Stimulated activated CD4-positive, alpha-beta T cell treated with anti-CD3 and anti-CD28 coated beads, Interleukin-1b, Interleukin-23, amount 100 ng/mL, for 4 hours (primary cell): Measurements from ENCODE around the gene CCR7.

ENCODE experiments used
- DNase-seq, 2 donors: peaks; one replicate each; pipeline ENCODE4 v3.0.0-alpha.2; 2020; ENCODE audit warnings: low read depth in 2 of 2

Gene CCR7

DNA sequence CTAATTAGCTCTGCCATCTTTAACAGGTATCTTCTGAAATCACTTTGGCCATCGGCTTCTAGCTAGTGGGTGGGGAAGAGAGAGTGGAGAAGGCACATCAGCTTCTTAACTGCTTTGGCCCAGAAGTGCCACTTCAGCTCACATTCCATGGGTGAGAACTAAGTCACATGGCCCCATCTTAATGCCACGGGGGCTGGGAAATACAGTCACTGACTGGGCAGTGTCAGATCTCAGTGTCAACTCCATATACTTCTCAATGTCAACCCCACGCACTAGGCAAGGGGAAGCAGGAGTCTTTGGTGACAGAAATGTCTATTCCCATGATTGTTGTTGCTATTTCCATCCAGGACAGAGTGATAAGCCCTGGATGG lies 29.4 kb downstream of the CCR7 start:
- DNase-seq = no peak

DNA sequence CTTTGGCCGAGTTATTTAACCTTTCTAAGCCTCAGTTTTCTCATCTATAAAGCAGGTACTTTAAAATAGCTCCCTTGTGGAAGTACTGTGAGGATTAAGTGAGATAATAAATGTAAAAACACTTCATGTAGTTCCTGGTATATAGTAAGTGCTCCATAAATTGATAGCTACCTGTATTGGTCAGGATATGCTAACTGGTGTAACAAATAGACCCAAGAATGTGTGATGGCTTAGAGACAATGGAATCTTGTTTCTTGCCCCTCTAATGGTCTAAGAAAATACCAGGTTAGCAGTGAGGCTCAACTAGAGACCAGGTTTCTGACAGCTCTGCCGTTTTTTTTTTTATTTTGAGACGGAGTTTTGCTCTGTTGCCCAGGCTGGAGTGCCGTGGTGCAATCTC lies 29.8 kb downstream of the CCR7 start:
- no peak for DNase-seq

DNA sequence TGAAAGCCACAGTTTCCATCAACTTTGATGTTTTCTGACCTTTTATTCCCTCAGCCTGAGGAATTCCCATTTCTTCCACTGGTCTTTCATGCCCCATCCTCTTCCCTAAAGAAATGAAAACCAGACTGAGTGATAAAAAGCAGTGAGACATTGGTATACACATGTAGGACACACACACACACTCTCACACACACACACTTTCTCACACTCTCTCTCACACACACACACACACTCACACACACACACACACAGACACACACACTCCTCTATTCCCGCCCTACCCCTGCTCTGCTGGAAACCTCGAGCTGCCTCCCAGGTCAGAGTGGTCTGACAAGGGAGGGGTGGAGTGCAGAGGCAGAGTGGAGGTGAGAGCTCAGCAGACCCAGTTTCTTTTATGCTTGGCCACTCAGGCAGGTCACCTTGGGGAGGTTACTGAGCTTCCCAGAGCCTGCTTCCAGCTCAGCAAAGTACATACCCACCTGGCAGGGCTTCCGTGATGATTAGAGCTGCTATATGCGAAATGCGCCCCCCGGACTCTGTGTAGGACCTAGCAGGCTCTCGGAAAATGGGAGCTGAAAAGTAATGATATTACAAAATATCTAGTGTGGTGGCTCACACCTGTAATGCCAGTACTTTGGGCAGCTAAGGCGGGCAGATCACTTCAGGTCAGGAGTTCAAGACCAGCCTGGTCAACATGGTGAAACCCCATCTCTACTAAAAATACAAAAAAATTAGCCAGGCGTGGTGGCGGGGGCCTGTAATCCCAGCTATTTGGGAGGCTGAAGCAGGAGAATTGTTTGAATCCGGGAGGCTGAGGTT lies 30.7 kb downstream of the CCR7 start:
- DNase-seq = no peak

DNA sequence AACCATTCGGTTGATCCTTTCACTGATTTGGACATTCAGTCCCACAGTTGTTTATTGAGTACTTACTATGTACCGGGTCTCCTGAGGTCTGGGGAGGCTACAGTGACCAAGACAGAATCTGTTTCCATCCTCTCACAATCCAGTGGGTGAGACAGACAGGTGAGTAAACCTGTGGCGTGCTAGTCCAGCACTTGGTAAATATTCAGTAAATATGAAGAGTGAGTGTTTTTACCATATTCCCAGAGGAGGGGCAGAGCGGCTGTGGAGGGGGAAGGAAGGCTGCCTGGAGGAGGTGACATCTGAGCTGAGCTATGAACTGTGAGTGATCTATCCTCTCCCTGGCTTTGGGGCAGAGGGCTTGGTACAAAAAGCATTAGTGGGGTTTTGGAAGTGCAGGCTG lies 31.4 kb downstream of the CCR7 start:
- no peak for DNase-seq

DNA sequence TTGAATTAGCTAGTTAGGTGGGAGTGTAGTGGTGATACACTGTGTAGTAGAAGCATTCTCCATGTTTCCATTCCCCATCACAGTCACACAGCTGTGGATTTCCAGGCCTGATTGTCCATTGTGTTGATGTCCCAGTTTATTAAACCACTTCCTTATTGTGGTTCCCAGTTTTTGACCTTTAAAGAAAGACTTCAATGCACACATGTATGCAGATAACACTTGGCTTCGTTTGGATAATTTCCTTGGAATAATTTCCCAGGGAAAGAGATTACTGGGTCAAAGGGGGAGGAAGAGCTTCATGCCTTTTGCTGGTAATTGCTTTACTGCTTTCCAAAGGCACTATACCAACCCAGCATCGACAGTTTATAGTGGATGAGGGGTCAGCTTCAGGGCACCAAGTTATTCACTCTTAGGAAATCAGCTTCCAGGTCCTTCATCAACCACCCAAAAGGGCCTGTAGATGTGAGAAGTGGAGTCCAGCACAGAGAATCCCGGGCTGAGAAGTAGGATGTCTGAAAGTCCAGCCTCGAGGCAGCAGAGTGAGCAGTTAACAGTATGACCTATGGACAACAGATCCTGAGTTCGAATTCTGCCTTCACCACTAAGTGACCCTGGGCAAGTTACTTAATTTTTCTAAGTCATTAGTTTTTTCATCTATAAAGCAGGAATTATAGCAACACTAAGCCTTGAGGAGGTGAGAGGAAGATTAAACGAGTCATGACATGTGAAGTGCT lies 32.6 kb downstream of the CCR7 start:
- DNase-seq = no peak

DNA sequence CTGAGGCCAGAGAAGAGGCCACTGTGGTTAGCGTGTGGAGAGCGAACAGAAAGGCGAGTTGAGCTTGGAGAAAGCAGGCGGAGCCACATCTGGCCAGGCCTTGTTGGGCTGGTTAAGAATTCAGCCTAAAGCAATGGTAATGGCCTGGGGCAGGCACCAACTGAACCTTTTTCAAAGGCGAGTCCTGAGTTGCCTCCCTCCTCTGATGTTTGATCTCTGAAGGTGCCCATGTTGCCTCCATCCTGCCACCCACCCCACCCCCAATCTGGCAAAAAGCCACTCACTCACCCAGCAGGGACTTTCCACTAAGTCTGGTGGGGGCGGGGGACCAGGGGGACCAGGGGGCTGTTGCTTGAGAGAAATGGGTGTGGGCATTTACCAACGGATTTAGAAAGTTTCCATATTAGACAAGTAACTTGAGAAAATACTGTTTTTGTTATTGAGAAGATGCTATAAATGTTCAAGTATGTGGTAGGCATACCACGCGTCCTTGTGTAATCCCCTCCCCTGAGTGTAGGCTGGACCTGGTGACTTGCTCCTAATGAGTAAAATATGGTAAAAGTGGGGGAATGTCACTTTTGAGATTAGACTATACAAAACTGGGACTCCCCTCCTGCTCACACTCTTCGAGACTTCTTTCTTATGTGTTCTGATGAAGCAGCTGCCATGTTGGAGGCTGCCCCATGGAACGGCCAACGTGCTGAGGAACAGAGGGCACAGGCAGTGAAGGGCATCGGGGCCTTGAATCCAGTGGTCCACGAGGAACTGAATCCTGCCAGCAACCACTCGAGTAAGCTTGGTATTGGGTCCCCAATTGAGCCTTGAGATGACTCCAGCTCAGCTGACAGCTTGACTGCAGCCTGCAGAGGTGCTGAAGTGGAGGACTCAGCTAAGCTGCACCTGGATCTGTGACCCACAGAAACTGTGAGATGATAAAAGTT lies 34.0 kb downstream of the CCR7 start:
- DNase-seq = peak; percentile 76 to 85

DNA sequence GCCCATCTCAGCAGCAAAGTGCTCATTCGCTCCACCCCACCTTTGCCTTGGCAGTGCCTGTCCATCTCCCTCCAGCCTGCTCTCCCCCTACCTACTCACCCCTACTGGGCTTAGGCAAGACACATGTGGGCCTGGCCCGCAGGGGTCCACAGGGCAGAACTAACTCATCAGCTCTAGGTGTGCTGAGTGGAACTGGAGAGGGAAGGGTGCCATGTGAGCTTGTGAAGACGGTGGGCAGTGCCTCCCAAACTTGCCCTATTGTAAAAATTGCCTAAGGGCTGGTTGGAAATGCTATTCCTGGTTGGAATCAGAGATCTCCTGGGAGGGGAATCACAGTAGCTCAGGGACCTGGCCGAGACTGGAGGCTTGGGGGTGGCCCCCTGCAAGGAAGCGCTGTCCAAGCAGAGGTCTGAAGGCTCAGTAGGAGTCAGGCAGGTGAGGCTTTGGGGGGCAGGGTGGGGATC lies 34.7 kb downstream of the CCR7 start:
- DNase-seq = no peak

DNA sequence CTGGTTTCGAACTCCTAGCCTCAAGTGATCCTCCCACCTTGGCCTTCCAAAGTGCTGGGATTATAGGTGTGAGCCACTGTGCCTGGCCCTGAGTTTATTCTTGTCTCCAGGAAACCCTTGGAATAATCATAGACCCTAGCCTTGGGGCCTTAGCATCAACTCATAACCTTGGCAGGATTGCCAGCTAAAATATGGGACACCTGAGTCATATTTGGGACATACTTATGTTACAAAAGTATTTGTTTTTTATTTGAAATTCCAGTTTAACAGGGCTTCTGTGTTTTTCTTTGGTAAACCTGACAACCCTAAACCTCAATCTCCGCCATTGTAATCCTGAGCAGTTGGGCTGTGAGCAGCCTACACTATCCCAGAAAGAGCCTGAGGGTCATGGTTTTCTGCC lies 35.3 kb downstream of the CCR7 start:
- no peak for DNase-seq

DNA sequence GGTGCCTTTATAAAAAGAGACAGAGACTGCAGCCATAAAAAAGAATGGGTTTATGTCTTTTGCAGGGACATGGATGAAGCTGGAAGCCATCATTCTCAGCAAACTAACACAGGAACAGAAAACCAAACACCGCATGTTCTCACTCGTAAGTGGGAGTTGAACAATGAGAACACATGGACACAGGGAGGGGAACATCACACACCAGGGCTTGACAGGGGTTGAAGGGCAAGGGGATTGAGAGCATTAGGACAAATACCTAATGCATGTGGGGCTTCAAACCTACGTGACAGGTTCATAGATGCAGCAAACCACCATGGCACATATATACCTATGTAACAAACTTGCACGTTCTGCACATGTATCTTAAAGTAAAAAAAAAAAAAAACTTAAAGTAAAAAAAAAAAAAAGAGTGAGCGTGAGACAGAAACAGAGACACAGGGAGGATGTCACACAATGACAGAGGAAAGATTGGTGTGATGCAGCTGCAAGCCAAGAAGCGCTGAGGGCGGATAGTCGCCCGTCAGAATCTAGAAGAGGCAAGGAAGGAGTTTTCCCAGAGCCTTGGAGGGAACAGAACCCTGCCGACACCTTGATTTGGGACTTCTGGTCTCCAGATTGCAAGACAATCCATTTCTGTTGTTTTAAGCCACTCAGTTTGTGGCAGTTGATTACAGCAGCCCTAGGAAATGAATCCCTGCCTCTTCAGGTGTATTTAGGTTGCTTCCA lies 36.4 kb downstream of the CCR7 start:
- no peak for DNase-seq

DNA sequence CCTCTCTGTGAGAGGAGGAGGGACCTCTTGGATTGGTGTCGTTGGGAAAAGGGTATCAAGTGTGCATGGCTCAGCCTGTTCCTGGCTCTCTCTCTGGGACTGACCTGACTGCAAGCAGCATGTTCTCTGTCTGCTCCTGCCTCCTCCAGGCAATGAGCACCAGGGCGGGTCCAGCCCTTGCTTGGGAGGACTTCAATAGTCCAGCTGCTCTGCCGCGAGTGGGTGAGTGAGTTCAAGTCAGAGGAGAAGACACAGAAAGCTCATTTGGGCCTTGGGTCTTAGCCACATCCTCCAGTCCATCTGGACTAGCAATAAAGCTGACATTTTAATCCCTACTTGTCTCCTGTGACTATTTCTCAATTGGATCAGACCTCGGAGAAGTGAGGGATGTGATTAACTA lies 38.6 kb downstream of the CCR7 start:
- DNase-seq = no peak

DNA sequence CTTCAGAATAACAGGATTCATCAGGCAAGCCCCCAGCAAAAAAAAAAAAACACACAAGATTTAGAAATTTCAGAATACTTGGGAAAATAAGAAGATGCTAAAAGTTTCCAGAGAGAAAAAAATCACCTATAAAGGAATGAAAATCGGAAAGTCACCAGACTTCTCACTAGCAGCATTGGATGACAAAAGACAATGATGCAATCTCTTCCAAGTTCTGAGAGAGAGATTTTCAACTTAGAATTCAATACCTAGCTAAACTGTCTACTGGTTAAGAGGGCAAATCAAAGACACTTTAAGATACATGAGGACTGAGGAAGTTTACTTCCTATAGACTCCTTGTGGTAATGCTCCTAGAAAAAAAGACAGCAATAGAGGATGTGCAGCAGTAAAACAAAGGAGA lies 40.0 kb downstream of the CCR7 start:
- no peak for DNase-seq

DNA sequence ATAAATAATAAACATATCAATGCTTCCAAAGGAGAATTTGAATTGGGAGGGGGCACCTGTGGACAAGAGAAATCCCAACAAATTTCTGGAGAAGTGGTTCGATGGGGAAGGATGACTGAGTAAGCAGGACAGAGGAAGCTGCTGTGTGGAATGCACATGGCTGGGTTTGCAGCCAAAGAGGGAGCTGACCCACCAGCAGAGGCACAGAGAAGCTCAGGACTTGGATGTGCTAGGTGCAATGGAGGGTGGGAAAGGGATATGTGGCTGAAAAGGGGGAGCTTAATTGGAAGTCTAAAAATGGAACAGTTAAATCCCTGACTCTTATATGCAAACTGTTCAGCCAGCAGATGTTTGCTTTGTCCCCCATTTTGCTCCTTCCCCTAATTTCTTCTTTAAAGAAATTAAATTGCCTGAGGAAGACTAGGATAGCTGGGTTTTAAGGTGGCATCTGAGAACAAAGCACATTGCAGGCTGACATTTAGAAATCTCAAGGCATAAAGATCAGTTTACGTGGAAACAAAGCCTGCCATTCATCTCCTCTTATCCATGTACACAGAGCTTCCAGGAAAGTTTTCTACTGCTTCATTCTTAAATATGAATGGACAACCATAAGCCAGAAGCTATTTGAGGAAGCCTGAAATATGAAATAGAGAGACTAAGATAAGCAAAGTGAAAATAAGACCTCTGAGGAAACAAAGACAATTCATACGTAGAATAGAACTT lies 40.9 kb downstream of the CCR7 start:
- DNase-seq = no peak

DNA sequence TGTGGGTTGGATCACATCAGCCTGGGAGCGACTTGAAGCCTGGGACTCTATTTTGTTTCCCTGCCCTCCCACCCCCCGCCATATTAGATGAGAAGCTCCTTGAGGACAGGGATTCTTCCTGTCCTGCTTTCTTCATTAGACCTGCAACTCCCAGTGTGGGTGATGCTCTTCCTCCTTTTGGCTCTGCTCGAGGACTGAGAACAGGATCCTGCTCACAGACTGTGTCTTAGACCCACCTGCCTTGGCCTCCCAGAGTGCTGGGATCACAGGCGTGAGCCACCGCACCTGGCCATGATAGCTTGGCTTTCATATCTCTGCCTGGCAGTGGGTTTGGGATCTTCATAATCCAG lies 42.3 kb downstream of the CCR7 start:
- no peak for DNase-seq

DNA sequence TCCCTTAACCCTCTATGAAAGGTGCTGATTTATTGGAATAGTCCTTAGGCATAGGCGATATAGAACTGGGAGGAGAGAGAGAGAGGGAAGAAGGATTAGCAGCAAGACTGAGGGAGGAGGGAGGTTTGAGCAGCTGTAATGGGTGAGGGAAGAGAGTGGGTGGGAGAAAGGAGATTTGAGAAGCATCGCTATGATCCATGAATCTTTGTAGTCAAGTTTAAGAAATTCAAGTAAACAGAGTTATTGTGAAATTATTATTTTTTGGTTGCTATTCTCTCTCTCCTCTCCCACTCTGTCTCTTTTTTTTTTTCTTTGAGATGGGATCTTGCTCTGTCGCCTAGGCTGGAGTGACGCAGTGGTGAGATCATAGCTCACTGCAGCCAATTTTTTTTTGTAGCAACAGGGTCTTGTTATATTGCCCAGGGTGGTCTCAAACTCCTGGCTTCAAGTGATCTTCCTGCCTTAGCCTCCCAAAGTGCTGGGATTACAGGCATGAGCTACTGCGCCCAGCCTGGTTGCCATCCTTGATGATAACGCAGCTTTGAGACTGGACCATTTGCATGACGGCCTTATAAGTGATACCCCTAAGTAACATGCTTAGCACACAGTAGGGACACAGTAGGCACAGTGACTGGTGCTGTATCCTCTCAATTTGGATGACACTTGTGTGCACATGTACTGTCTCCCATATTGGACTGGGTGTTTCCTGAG lies 42.9 kb downstream of the CCR7 start:
- DNase-seq = no peak

DNA sequence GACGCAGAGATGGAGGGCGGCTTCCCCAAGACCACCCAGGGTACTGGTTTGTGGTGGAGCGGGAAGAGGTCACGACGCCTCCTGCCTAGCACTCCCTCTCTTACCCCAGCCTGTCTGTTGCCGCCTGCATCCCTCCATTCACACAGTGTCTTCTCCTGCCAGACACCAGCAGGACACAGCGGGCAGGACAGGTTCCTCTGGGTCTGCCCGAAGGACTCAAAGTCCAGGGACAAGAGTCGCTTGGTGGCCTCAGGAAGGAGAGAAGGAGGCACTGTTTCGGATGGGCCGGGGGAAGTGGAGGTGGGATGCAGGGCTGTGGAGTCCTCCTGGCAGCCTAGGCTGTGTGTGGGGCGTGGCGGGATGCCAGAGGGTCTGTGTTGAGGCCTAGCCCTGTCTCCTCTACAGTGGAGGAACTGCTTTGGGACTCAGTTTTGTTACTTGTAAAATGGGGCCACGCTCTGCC lies 44.2 kb downstream of the CCR7 start:
- DNase-seq = no peak

DNA sequence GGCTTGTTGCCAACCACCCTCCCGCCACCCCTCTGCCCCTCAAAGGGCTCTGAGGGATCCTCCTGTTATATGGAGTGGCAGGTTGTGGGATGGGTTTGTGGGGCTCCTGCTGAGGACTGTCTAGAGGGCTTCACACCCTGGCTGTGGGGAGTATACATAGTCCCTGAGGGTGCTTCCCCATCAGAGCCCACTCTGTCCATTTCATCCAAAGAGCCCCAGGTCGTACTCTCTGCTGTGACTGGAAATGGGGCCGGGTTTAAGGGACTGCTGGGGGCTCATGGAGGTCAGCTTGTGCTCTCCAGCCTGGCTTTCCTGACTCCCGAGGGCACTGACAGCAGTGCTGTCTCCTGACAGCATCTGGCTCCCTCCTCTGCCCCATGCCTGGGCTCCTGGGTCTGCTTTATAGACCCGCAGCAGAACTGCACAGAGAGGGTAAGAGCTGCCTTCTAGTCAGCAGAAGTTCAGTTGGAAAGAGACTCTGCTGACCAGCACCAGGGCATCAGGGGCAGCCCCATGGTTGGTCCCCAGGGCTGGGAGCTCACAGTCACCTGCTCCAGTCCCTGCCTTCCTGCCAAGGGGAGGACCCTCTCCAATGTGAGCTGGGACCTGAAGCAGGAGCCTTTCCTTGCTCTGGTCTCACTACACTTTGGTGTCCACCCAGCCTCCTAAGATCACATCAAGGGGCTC lies 46.0 kb downstream of the CCR7 start:
- DNase-seq = no peak

DNA sequence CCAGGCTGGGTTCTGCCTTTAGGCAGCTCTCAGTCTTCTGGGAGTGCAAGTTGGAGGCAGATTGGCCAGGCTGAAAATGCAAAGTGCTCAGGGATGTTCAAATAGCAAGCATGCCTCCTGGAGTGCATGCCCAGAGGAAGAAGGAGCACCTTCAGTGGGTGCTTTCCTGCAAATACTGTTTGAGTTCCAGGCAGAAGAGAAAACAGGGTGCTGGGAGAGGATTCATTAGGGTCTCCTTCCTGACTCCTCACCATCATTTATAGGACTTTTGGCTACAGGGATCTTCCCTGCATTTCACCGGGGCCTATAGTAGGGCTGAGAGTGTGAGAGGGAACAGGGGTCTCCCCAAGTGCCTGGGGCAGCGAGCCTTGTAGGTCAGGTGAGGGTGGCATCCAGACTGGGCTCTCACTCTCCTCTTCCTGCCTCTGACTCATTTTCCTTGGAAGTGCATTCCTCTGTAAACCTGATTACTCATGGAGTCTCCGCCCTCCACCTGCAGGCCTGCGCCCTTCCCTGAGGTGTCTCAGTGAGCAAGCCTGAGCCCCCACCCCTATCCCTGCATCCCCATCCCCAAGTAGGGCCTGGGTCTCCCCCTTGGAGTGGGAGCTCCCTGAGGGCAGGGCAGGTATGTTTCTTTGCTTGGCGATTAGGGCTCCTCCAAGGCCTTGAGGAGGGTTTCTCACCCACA lies 46.7 kb downstream of the CCR7 start:
- no peak for DNase-seq

DNA sequence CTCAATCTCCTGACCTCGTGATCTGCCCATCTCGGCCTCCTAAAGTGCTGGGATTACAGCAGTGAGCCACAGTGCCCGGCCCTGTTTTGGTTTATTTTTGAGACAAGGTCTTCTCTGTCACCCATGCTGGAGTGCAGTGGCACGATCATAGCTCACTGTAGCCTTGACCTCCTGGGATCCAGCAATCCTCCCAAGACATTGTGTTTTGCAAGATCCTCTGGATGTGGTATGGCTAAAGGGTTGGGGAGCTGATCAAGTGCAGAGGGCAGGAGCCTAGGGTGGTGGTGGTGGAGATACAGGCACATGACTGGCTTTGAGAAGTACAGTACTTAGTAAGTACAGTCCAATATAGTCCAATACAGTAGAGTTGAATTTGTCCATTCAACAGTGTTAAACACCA lies 47.3 kb downstream of the CCR7 start:
- DNase-seq = no peak

DNA sequence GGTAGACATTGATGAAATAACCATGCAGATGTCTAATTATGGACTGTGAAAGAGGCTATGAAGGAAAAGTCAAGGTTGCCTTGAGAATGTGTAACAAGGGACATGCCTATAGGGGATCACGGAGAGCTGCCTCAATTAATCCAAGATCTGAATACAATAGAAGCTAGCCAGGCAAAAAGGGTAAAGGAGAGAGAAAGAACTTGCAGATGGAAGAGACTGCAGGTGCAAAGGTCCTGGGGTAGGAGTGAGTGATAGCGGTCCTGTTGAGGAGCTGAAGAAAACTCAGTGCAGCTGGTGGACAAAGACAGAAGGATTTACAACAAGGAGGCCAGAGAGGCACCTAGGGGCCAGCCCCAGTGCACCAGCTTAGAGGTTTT lies 48.0 kb downstream of the CCR7 start:
- no peak for DNase-seq
